Urothelium cell line (cell line): Measurements from ENCODE around the gene FAM83D.

Experiments used
- DNase-seq: peaks from one replicate; pipeline ENCODE4 v3.0.0; 2011; ENCODE audit warnings: low spot score, mixed read lengths
- FAIRE-seq: peaks from 2 replicates; lab custom pipeline; 2011; peaks lifted over from hg19 to GRCh38; lab: Jason Lieb, UNC

FAM83D gene, protein sequence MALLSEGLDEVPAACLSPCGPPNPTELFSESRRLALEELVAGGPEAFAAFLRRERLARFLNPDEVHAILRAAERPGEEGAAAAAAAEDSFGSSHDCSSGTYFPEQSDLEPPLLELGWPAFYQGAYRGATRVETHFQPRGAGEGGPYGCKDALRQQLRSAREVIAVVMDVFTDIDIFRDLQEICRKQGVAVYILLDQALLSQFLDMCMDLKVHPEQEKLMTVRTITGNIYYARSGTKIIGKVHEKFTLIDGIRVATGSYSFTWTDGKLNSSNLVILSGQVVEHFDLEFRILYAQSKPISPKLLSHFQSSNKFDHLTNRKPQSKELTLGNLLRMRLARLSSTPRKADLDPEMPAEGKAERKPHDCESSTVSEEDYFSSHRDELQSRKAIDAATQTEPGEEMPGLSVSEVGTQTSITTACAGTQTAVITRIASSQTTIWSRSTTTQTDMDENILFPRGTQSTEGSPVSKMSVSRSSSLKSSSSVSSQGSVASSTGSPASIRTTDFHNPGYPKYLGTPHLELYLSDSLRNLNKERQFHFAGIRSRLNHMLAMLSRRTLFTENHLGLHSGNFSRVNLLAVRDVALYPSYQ

DNA sequence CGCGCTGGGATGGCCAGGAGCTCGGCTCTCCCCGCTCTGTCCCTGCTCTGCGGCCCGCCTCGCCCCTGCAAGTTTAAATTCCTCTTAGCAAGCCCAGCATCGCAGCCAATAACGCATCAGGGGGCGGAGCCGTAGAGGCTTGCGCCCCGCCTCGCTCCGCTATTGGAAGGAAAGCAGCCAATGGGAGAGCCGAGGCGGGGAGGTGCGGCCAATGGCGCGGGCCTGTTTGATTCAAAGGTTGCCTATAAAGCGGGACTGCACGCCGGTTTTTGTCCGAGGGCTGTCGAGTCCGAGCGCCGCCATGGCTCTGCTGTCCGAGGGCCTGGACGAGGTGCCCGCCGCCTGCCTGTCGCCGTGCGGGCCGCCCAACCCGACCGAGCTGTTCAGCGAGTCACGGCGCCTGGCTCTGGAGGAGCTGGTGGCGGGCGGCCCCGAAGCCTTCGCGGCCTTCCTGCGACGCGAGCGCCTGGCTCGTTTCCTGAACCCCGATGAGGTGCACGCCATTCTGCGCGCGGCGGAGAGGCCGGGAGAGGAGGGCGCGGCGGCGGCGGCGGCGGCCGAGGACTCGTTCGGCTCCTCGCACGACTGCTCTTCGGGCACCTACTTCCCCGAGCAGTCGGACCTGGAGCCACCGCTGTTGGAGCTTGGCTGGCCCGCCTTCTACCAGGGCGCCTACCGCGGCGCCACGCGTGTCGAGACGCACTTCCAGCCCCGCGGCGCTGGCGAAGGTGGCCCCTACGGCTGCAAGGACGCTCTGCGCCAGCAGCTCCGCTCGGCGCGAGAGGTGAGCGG is at the start of gene FAM83D:
FAM83D (plus strand) TSS at position 276 of the 792 bp plus-strand sequence; CDS start at position 302, 26 bp downstream.
- FAIRE-seq (peak; percentile 81), DNase-seq (peak; percentile 99)

DNA sequence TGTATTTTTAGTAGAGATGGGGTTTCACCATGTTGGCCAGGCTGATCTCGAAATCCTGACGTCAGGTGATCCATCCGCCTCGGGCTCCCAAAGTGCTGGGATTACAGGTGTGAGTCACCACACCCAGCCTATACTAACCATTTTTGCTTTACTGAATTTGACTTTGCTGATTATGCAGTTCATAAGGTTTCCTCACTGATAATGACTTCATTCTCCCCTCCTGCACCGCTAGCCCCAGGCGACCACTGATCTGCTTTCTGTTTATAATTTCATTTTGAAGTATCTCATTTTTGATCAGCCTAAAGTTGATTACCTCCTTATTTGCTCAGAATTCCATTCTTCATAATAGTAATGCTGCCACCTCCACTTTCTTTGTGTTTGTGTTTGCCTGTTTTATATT is 48.7 kb upstream of the FAM83D start:
- DNase-seq (no peak), FAIRE-seq (no peak)

DNA sequence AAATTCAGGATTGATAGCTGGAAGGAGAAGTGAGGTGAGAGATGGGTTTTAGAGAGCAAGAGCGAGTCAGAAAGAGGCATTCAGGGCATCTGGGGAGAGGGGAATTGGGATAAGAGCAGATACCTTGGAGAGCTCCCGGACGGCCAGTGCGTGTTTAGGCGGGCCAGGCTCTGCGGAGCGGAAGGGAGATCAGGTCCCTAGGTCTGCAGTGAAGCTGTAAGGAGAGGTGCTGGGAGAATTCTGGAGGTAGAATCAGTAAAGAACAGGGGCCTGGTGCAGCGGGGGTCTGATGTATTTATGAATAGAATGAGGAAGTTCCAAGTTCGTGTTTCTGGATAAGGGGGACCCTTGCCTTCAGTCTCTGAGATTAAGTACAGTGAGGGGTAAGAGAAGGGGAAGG is 47.4 kb upstream of the FAM83D start:
- DNase-seq (peak; percentile 69), FAIRE-seq (no peak)

DNA sequence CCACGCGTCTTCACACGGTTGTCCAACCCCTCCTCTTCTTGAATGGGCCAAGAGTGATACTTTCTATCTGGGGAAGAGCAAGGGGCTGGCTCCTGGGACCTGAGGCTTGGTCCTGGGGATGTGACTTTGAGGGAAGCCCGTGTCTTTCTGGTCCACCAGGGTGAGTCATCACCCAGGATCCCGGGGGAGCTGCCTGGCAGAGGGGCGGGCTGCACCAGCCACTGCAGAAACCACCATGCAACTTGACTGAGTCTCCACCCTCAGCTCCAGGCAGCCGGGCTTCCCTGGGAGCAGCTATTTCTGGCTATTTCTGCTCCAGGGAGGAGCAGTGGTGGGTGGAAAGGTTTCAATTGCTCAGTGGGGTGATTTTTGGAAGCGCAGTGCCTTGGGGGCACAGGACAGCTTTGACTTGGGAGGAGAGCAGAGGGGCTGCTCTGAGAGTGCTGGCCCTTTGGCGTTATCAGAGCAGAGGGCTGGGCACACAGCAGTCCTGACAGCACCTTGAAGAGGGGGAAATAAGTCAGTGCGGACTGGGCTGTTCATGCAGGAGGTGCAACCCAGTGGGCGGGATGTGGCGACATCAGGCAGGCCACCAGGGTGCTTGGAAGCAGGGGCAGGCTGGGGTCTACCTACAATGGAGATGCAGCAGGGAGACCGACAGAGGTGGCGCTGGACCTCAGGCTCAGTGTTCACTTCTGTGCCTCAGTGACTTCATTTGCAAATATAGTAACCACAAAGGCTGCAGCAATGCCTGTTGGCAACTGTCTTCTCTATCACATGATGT is 45.1 kb upstream of the FAM83D start:
- no peak for FAIRE-seq
- DNase-seq: peak; percentile 52

DNA sequence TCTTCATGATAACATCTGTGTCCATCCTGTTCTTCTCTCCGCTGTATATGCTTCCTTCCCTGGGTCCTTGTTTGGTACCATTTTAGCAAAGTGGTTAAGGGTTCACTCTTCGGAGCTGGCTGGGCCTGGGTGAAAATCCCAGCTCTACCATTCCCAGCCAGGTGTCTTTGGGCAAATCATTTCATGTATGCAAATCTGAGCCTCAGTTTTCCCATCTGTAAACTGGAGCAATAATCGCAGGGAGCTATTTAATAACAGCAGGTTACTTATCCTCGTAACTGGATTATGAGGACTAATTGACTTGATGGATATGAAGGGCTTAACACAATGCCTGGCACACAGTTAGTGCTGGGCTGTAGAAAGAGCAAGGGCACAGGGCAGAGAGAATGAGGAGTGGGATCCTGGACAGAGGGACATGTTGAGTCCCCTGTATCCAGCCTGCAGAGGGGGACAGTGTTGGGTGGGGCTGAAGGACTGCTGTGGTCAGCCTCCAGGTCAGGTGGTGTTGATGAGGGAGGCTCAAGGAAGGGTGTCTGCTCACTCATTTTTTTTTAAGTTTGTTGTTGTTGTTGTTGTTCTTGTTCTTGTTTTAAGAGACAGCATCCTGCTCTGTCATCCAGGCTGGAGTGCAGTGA is 44.3 kb upstream of the FAM83D start:
- FAIRE-seq (no peak), DNase-seq (no peak)

DNA sequence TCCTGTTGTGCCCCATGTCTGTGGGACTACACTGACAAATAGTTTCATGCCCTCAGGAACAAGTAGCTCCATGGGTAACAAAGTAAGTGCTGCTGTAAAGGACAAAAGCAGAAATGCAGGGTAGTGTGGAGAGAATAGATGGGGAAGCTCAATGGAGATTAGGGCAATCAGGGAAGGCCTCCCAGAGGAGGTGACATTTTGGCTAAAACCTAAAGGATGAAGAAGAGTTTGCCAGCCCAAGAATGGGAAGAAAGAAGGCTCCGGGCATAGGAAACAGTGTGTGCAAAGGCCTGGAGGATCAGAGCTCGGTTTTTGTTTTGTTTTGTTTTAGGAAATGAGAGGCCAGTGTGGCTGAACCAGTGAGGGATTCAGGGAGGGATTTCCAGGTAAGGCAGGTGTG is 43.6 kb upstream of the FAM83D start:
- DNase-seq: no peak
- no peak for FAIRE-seq

DNA sequence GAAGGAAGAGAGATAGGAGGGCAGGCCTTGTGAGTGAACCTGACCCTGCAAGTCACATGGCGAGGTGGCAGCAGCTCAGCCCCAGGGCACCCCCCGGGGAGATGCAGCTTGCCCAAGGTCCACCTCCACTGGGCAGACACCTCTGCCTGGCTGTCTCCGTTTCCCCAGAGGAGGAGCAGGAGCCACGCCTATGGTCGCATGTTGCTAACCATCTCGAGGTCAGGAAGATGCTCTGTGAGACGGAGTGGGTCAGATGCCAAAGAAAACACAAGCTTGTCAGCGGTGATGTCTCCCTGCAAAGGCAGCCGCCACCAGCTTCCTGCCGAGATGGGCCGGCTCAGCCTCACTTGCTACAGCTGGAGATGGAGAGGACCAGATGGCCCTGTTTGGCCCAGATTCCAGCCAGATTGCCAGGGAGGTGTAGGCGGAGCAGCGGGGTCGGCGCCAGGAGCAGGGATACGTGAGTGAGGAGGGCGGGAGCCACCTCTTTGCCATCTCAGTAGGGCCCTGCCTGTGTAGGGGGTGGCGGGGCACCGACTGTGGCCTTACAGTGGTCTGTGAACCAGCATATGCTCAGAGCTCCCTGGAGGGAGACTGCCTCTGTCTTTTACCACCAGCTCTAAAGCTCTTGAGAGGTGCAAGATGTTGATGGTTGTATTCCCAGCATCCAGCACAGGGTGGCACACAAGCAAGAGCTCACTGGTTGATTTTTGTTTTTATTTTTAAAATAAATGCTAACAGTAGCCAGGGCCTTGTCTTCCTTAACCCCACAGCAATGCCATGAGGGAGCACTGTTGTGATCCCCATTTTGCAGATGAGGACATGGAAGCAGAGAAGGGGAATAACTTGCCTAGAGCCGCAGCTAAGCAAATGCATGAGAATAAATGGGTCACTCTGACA is 42.9 kb upstream of the FAM83D start:
- no peak for FAIRE-seq
- DNase-seq: no peak

DNA sequence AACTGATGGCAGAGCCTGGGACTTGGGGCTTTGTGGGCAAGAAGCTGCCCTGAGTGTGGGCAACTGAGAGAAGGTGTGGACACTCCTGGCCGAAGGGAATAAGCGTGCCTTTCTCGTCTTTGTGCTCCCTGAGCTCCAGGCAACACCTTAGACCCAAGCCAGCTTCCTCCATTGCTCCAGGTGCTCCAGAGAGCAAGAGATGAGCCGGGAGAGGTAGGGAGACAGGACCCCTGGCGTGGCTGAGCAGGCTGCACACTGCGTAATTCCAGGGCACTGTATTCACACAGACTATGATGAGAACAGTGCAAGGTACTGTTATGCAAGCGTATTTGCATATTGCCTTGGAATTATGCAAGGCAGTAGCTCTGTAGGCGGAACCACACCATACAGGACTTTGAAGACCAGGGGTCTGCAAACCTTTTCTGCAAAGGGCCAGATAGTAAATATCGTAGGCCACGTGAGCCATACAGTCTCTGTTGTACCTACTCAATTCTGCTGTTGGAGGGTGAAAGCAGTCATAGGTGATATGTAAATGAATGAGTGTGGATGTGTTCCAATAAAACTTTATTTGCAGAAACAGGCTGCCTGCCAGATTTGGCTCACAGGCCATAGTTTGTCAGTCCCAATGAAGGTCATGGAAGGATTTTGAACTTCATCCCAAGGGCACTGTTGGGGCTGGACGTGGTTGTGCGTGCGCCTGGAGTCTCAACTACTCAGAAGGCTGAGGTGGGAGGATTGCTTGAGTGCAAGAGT is 42.1 kb upstream of the FAM83D start:
- FAIRE-seq (no peak), DNase-seq (no peak)

DNA sequence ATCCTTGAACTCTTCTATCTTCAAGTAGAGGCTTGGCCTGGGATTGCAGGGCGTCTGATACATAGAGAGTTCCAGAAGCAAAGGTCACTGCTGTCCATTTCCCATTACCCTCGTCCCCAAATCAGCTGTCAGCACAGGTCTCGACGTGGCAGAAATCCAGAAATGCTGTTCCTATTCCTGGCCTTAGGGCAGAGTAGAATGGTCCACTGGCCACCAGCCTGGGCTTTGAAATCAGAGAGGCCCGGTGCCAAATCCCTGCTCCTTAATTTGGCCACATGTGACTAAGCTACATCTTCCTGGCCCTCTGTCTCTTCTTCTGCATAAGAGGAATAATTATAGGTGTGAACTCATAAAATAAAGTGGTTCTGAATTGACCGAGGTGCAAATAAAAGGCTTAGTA is 40.9 kb upstream of the FAM83D start:
- DNase-seq (no peak), FAIRE-seq (no peak)

DNA sequence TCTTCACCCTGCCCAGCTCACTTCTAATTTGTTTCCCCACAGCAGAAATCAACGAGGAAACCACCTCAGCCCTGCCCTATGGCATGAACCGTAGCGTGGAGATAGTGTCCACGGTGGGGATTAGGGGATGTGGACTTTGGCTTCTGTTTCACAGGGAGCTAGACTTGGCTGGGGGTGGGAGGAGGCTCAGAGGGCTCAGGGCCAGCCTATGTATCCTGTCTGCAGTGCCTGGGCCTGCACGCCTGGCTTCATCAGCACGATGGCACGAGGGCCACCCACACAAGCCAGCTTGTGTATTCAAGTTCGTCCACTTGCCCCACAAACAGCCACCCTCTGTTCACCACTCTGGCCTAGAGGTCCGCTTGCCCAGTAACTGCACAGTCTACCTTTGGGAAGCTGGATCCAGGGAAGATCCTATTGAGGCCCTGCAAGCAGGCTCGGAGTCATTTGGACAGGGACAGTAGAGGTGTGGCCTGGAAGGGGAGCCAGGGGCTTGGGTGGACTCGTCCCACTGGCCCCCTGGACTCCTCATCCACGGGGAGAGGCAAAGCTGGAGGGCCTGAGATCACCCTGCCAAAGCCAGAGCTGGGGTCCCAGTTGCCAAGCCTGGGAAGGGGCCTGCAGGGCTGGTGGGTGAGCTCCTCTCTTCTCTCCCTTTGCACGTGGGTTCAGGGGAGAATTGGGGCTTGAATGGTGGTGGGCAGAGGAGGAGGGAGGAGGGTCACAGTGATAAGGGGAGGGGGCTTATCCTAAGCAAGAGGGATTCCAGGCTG is 38.0 kb upstream of the FAM83D start:
- FAIRE-seq (no peak), DNase-seq (no peak)

DNA sequence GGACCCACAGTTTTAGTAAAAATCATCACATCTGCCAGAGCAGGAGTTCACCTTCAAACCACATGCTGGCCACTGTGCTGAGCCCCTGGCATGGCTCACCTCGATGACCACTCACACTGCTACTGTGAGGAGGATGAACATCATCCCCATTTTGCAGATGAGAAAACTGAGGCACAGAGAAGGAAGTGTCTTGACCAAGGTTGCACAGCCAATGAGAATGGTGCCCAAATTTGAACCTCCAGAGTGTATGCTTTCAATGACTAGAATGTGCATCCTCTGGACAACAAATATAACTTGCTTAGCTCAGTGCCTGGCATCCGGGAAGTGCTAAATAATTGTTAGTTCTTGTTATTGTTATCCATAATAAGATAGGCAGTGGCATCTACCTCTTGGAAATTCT is 37.2 kb upstream of the FAM83D start:
- FAIRE-seq: no peak
- DNase-seq: no peak

DNA sequence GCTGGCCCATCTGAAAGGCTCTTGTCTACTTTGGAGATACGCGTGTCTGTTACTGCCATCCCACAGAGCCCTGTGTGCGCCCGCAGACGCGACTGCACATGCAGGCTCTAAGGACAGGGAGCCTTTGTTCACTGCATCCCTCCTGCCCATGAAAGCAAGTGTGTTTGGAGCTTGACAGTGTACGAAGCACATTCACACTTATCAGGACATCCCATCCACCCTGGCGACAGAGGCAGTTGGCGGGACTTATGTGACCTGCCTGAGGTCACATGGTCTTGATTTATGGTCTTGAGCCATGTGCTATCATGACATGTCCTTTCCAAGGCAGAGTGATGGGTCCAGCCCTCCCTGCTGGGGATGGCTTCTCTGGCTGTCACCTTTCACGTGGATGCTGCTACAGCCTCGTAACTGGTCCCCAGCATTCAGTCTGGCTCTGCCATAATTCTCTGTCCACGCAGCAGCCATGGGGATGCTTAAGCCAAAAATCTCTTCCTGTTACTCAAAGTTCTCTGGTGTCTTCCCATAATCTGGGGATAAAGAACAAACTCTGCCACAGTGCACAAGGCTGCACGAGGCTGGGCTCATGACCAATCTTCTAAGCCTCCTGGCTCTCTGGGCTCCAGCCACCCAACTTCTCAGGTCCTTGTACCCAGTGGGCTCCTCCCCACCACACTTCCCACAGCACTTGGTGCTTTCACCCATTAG is 36.3 kb upstream of the FAM83D start:
- FAIRE-seq (no peak), DNase-seq (no peak)

DNA sequence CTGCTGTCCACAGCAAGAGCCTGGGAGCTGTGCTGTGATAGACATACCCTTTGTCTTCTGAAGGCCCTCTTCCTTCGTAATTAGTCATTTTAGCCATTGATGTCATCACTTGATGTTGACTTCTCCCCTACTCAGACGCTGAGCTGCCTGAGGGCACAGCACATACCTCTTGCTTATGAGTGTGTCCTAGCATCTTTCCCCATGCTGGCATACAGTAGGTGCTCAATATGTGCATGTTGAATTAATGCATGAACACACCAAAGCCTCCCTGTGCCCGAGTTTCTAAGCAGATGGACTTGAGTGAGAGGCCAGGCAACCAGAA is 35.8 kb upstream of the FAM83D start:
- no peak for DNase-seq

DNA sequence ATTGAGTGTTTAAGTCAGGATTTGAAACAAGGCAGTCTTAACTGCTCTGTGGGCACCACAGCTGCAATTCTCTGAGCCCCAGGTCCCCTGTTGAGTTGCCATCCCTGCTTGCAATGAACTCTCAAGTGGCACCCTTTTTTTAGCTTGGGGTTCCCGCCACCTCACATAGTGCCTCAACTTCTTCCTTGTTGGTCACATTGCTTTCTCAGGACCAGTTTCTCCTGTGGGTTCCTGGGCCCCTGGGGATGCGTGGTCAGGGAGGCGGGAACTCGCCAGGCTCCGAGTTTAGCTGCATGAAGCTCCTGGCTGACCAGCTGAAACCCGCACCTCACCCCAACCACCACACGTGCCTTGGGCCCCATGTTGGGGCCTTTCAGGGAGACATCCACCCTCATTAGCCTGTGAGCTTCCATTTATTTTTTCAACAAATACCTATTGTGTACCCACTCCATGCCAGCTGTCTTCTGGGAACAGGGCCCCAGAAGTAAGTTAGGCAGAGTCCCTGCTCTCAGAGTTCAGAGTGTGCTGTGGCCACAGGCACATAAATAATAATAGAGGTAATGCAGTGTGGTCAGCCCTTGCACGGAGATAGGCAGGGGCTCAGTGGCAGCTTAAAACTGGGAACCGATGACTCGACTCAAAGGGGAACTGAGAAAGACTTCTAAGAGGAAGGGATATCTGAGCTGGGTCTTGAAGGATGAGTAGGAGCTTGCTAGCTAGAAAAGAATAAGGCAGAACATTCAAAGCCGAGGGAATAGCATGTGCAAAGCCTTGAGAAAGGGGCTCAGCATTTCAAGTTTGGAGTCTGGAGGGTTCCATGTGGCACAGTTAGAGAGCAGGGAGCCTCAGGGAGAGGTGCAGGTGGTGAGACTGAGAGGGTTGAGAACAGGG is 33.9 kb upstream of the FAM83D start:
- FAIRE-seq: no peak
- DNase-seq: no peak

More for the DNA sequence above, 35.8 kb upstream of the FAM83D start:
- no peak for FAIRE-seq

DNA sequence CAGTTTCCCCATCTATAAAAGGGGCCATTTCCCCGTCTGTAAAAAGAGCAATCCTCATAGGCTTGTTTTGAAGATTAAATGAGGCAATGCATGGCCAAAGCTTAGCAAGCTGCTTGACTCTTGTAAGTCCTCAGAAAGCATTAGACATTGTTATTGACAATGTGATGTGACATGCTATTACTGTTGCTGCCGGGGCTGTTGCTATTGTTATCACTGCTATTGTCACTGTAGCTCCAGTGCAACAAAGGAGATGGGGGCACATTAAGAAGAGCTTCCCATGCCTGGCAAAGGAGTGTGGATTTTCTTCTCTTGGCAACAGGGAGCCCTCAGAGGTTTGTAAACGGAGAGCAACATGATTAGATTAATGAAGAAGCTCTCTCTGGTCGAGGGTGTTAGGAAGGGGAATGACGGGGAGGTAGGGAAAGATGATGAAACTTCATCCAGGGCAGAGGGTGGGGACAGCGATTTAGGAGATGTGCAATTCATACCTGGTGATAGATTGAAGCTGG is 33.1 kb upstream of the FAM83D start:
- DNase-seq: no peak
- FAIRE-seq: no peak

DNA sequence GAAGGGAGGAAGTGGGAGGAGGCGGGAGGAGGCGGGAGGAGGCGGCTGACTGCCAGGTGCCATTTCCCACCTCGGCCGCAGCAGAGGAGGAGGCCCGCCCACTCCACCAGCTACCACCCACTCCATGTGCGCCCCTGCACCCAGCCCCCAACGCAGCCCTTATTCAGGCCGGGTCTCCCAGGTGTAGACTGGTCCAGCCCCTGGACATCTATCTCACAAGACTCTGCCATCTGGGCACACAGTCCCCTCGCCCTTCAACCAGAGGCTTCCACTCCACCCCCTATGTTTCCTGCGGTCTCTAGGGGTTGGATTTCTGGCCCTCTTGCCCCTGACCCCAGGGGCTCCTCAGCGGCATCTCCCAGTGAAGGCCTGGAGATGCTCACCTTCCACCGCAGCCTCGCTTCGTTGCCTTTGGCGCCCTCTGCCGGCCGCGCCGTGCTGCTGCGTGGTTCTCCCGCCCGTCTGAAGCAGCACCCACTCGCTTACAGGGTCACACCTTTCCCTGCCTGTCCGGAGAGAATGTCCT is 32.6 kb upstream of the FAM83D start:
- FAIRE-seq (peak; percentile 89), DNase-seq (peak; percentile 90)
